OCI-LY7 (cell line): ENCODE measurements around the gene BRSK2. TPM values are rescaled to one million over a fixed set of nuclear protein-coding genes. Genes with fewer than 3 reads are reported as not detected.

Source experiments
- BruUV-seq: library from RNA; stranded (reverse); fragments of 400-500 nt; replicated peaks from 2 replicates; lab custom pipeline; 2021; lab: Mats Ljungman, UMichigan
- CTCF ChIA-PET: fragments of 300-600 bp; sonication (Branson Sonifier 250); formaldehyde crosslinking; loops from one replicate; lab custom pipeline; 2022; ENCODE audit warnings: antibody characterized with exemption; ENCODE audit not compliant: unreplicated experiment; lab: Charles Lee
- POLR2A ChIA-PET: fragments of 300-600 bp; sonication (Branson Sonifier 250); formaldehyde crosslinking; loops from one replicate; lab custom pipeline; 2022; ENCODE audit warnings: antibody characterized with exemption; lab: Charles Lee
- DNase-seq: peaks from one replicate; pipeline ENCODE4 v3.0.0-alpha.2; 2015; ENCODE audit warnings: low spot score
- H2AFZ ChIP-seq: fragments of 200-600 bp; sonication (generic), shearing (Covaris generic); 2 replicates; pipeline ENCODE4 v1.6.1; 2014; ENCODE audit warnings: mild to moderate bottlenecking, antibody characterized with exemption, low read length, moderate library complexity
- H3K27ac ChIP-seq: fragments of 200-600 bp; sonication (generic); 2 replicates; pipeline ENCODE4 v1.5.1; 2014; ENCODE audit warnings: mixed run types, low read depth, mild to moderate bottlenecking, moderate library complexity, low read length, inconsistent platforms; ENCODE audit not compliant: poor library complexity, severe bottlenecking
- H3K36me3 ChIP-seq: fragments of 200-600 bp; sonication (generic); 2 replicates; pipeline ENCODE4 v1.6.1; 2014; ENCODE audit warnings: mild to moderate bottlenecking, antibody characterized with exemption, low read length, moderate library complexity, mixed read lengths; ENCODE audit not compliant: insufficient read depth
- H3K4me1 ChIP-seq: fragments of 200-600 bp; sonication (generic); 2 replicates; pipeline ENCODE4 v1.5.1; 2014; ENCODE audit warnings: mild to moderate bottlenecking, low read length; ENCODE audit not compliant: insufficient read depth, poor library complexity, severe bottlenecking
- H3K4me2 ChIP-seq: fragments of 200-600 bp; sonication (generic); 2 replicates; pipeline ENCODE4 v1.6.1; 2014; ENCODE audit warnings: mild to moderate bottlenecking, low read length
- H3K4me3 ChIP-seq: fragments of 200-600 bp; sonication (generic); 2 replicates; pipeline ENCODE4 v1.5.1; 2014; ENCODE audit warnings: mild to moderate bottlenecking, low read depth, low read length; ENCODE audit not compliant: poor library complexity, severe bottlenecking
- H3K79me2 ChIP-seq: fragments of 200-600 bp; sonication (generic); 2 replicates; pipeline ENCODE4 v1.6.1; 2016; ENCODE audit warnings: low read depth, mild to moderate bottlenecking, low read length, moderate library complexity, mixed read lengths; ENCODE audit not compliant: insufficient read depth
- H3K9me2 ChIP-seq: fragments of 200-600 bp; sonication (generic); 2 replicates; pipeline ENCODE4 v1.6.1; 2016; ENCODE audit warnings: mild to moderate bottlenecking, low read length, mixed read lengths; ENCODE audit not compliant: insufficient read depth
- H3K9me3 ChIP-seq: fragments of 200-600 bp; sonication (generic); 2 replicates; pipeline ENCODE4 v1.6.1; 2014; ENCODE audit warnings: mild to moderate bottlenecking, mixed run types, low read length, mixed read lengths
- H4K20me1 ChIP-seq: fragments of 200-600 bp; sonication (generic); 2 replicates; pipeline ENCODE4 v1.6.1; 2014; ENCODE audit warnings: mild to moderate bottlenecking, antibody characterized with exemption, low read length, moderate library complexity, mixed read lengths; ENCODE audit not compliant: insufficient read depth
- CTCF ChIP-seq: fragments of 200-600 bp; sonication (generic); conservative IDR thresholded peaks from 2 replicates; pipeline ENCODE4 v1.5.1; 2014; ENCODE audit warnings: mild to moderate bottlenecking, antibody characterized with exemption, low read length, moderate library complexity, mixed read lengths
- EZH2phosphoT487 ChIP-seq: fragments of 200-600 bp; sonication (generic); IDR thresholded peaks from 2 replicates; pipeline ENCODE4 v1.6.1; 2018; ENCODE audit warnings: low read depth, borderline replicate concordance, mild to moderate bottlenecking, mixed run types, antibody characterized with exemption, low read length, moderate library complexity, mixed read lengths
- intact Hi-C: fragments of 100-400 bp; cut with micrococcal nuclease; formaldehyde crosslinking; loops from one replicate; pipeline ENCODE4 v1.10.0; 2022; ENCODE audit not compliant: unreplicated experiment
- total RNA-seq, 2 experiments: library from RNA; depleted of rRNA in 1 of 2; stranded (reverse); fragments of >200 nt in 1 of 2; shearing (Covaris generic) in 1 of 2; gene quantifications; 2 replicates each; pipeline ENCODE4 v1.2.3, GENCODE V29; 2014 to 2022

Gene BRSK2
- total RNA-seq, 2 experiments from 2014 or later, result not detected

- H3K36me3 ChIP-seq, result no peaks in the 10 kb centered on the region
- no peak for DNase-seq
- H3K4me3 ChIP-seq, result no peak overlapping the region
- H3K79me2 ChIP-seq, result no peaks in the 10 kb centered on the region
- H3K27ac ChIP-seq, result no peak overlapping the region
- CTCF ChIA-PET, result interaction anchor here (0.6 kb wide), 1 partner anchor 604 kb away, joined by 3 read pairs; the partner anchor contains the start of gene POLR2L
- no peak for TF ChIP-seq CTCF
- TF ChIP-seq EZH2phosphoT487, result no peak
- no peak overlapping the region for H3K4me2 ChIP-seq
- POLR2A ChIA-PET, result no interaction called here
- no TSS peak for BruUV-seq
- no peak overlapping the region for H2AFZ ChIP-seq
- intact Hi-C loops, result no loop called here
- no peaks in the 10 kb centered on the region for H3K9me2 ChIP-seq
- no peaks in the 10 kb centered on the region for H3K9me3 ChIP-seq
- no peaks in the 10 kb centered on the region for H4K20me1 ChIP-seq
- H3K4me1 ChIP-seq, result no peaks in the 10 kb centered on the region
These were observed 56.2 kb downstream of the BRSK2 start for GRCh38 chr11:1445741-1446445.

GRCh38 chr11:1446623-1447022 lies 56.9 kb downstream of the BRSK2 start:
- no peaks in the 10 kb centered on the region for H3K9me3 ChIP-seq
- no peaks in the 10 kb centered on the region for H3K36me3 ChIP-seq
- H3K27ac ChIP-seq, result no peak overlapping the region
- TF ChIP-seq CTCF, result no peak
- TF ChIP-seq EZH2phosphoT487, result no peak
- BruUV-seq, result no TSS peak
- POLR2A ChIA-PET, result no interaction called here
- no peak overlapping the region for H3K4me2 ChIP-seq
- intact Hi-C loops, result no loop called here
- no peaks in the 10 kb centered on the region for H3K9me2 ChIP-seq
- no peaks in the 10 kb centered on the region for H3K4me1 ChIP-seq
- H3K79me2 ChIP-seq, result no peaks in the 10 kb centered on the region
- H2AFZ ChIP-seq, result no peak overlapping the region
- H4K20me1 ChIP-seq, result no peaks in the 10 kb centered on the region
- no peak overlapping the region for H3K4me3 ChIP-seq
- DNase-seq, result no peak
- CTCF ChIA-PET, result no interaction called here
